ENCODE measurements around the gene DPP7. TPM values are rescaled to one million over a fixed set of nuclear protein-coding genes. Genes with fewer than 3 reads are reported as not detected.

The DPP7 gene
- total and polyA plus RNA-seq, 9 of the 15 experiments (the other 6 are each of a cell fraction or from before 2014, with no cell fraction given): 0.99 to 365 (median 132) TPM

- Histone ChIP-seq H3K36me3 (ENCODE audit: control insufficient read depth, insufficient read depth, low read length) (peaks cover 90% of the 10 kb centered on the region; the same call in 2 of the 3 replicates), H3K9me1 (ENCODE audit: control insufficient read depth, insufficient read depth, low read length) (no peaks in the 10 kb centered on the region), H2AFZ (ENCODE audit: low read depth, low read length) (no peak overlapping the region), H3K9ac (ENCODE audit: insufficient read depth in 1 of 2, low read depth in 2 of 2, low read length in 2 of 2) (no peak overlapping the region; a peak in 1 of 4 replicates), H3K4me3 (no peak overlapping the region), H4K20me1 (replicated peaks; ENCODE audit: control insufficient read depth, insufficient read depth, low read length) (no peaks in the 10 kb centered on the region), H3K27ac (ENCODE audit: extremely low read depth, low read depth, low read length) (no peak overlapping the region), H3K27me3 (ENCODE audit: control insufficient read depth in 2 of 2, insufficient read depth in 2 of 2, low read length in 2 of 2) (no peaks in the 10 kb centered on the region), H3K79me2 (ENCODE audit: control insufficient read depth, insufficient read depth, low read length) (peaks cover 19% of the 10 kb centered on the region), H3K9me3 (replicated peaks; ENCODE audit: control insufficient read depth, insufficient read depth, low read depth, low read length) (no peaks in the 10 kb centered on the region), H3K4me1 (replicated peaks in 1 of 2; ENCODE audit: control insufficient read depth in 2 of 2, insufficient read depth in 2 of 2, low read length in 2 of 2) (peaks cover 0 to 71% of the 10 kb centered on the region in 2 experiments; a peak in 2 of 5 replicates), H3K4me2 (ENCODE audit: insufficient read depth, low read length) (no peak overlapping the region)
- WGBS (ENCODE audit: insufficient coverage, low coverage, missing lambda C conversion rate): 83% methylated on average over 32 of the region's 34 CpGs
- POLR2A ChIA-PET: interaction anchor here (0.6 to 1.0 kb wide), 3 partner anchors 23 to 714 kb away, joined by 3 to 4 read pairs (median 3); partner anchors contain the start of gene MAN1B1
- no peak for TF ChIP-seq PHB2 (IDR thresholded peaks at IDR 0.05; ENCODE audit: low read depth)
- TF ChIP-seq POLR2A (conservative IDR thresholded peaks at IDR 0.05): peak; percentile 34
- peak in 2 of 3 experiments; percentile 15 to 27; a peak in 2 of 6 replicates for TF ChIP-seq CTCF (IDR thresholded peaks at IDR 0.05 in 2 of 3, conservative IDR thresholded peaks at IDR 0.05 in 1 of 3; ENCODE audit: insufficient read depth in 2 of 3, low read depth in 1 of 3, low read length in 3 of 3)
- TF ChIP-seq ETS2 (tag; IDR thresholded peaks at IDR 0.05; ENCODE audit: borderline replicate concordance, poor library complexity, severe bottlenecking): no peak
- TF ChIP-seq POLR2G (IDR thresholded peaks at IDR 0.05; ENCODE audit: low read depth, low read length): peak; percentile 59
- peak; percentile 58 for TF ChIP-seq RBFOX2 (IDR thresholded peaks at IDR 0.05; ENCODE audit: low read depth, low read length)
- TF ChIP-seq TAF15 (IDR thresholded peaks at IDR 0.05; ENCODE audit: low read depth, low read length): 0 out of 2 replicates have a peak, but pooled peaks have one; percentile 34
- TF ChIP-seq REST (IDR thresholded peaks at IDR 0.05; ENCODE audit: borderline replicate concordance): peak; percentile 23; the same call in 1 of the 2 replicates
- TF ChIP-seq REST (CRISPR knock-in tag; IDR thresholded peaks at IDR 0.05; ENCODE audit: low read depth): no peak
- TF ChIP-seq KDM5B (IDR thresholded peaks at IDR 0.05; ENCODE audit: insufficient replicate concordance, low read depth, low read length): peak; percentile 34
- CTCF ChIA-PET (ENCODE audit: low intra/inter-chr PET ratio): no interaction called here
- ATAC-seq (peak; percentile 14), FAIRE-seq (no peak), DNase-seq (ENCODE audit: extremely low read depth in 1 of 4, low spot score in 3 of 4) (peak in 2 of 4 experiments; percentile 22 to 30)
- in situ Hi-C loops (cut with MboI) (no loop called here), intact Hi-C loops (cut with micrococcal nuclease) (no loop called here)
- BruUV-seq (replicated peaks): no TSS peak
Measured at GRCh38 chr9:137109250-137110146, 5.0 kb downstream of the DPP7 start.

Measured in K562 (cell line).